ENCODE results near the gene RACGAP1.

Gene RACGAP1

GRCh38 chr12:50052964-50053363 is 27.7 kb upstream of the RACGAP1 start:
- H3K9ac ChIP-seq (ENCODE audit: low read depth, low read length), result no peak overlapping the region
- peaks cover 10% of the 10 kb centered on the region for H3K4me1 ChIP-seq (ENCODE audit: control insufficient read depth, insufficient read depth, low read length)
- no peaks in the 10 kb centered on the region for H3K9me3 ChIP-seq (ENCODE audit: control insufficient read depth, insufficient read depth, low read length)
- H3K4me3 ChIP-seq (ENCODE audit: low read depth, low read length), result no peak overlapping the region
- peaks cover 83% of the 10 kb centered on the region for H3K27me3 ChIP-seq (ENCODE audit: control insufficient read depth, insufficient read depth, low read length)
- no peaks in the 10 kb centered on the region for H3K36me3 ChIP-seq (ENCODE audit: control insufficient read depth, insufficient read depth, low read length)

- Histone ChIP-seq H3K9me3 (ENCODE audit: control insufficient read depth, insufficient read depth, low read length) (no peaks in the 10 kb centered on the region), H3K4me1 (ENCODE audit: control insufficient read depth, insufficient read depth, low read length) (peaks cover 10% of the 10 kb centered on the region), H3K36me3 (ENCODE audit: control insufficient read depth, insufficient read depth, low read length) (no peaks in the 10 kb centered on the region), H3K9ac (ENCODE audit: low read depth, low read length) (no peak overlapping the region), H3K27me3 (ENCODE audit: control insufficient read depth, insufficient read depth, low read length) (peaks cover 87% of the 10 kb centered on the region), H3K4me3 (ENCODE audit: low read depth, low read length) (no peak overlapping the region)
Measured at GRCh38 chr12:50052544-50052943, 27.2 kb upstream of the RACGAP1 start.

- no peak overlapping the region for H3K9ac ChIP-seq (ENCODE audit: low read depth, low read length)
- H3K27me3 ChIP-seq (ENCODE audit: control insufficient read depth, insufficient read depth, low read length), result peaks cover 82% of the 10 kb centered on the region
- H3K9me3 ChIP-seq (ENCODE audit: control insufficient read depth, insufficient read depth, low read length), result no peaks in the 10 kb centered on the region
- H3K36me3 ChIP-seq (ENCODE audit: control insufficient read depth, insufficient read depth, low read length), result no peaks in the 10 kb centered on the region
- H3K4me3 ChIP-seq (ENCODE audit: low read depth, low read length), result peak overlapping the region; percentile 6
- peaks cover 2% of the 10 kb centered on the region for H3K4me1 ChIP-seq (ENCODE audit: control insufficient read depth, insufficient read depth, low read length)
Measured at GRCh38 chr12:50051101-50051806, 26.0 kb upstream of the RACGAP1 start.

- Histone ChIP-seq H3K36me3 (ENCODE audit: control insufficient read depth, insufficient read depth, low read length) (no peaks in the 10 kb centered on the region), H3K27me3 (ENCODE audit: control insufficient read depth, insufficient read depth, low read length) (peaks cover 75% of the 10 kb centered on the region), H3K9me3 (ENCODE audit: control insufficient read depth, insufficient read depth, low read length) (no peaks in the 10 kb centered on the region), H3K4me1 (ENCODE audit: control insufficient read depth, insufficient read depth, low read length) (no peaks in the 10 kb centered on the region), H3K4me3 (ENCODE audit: low read depth, low read length) (peak overlapping the region; percentile 45), H3K9ac (ENCODE audit: low read depth, low read length) (no peak overlapping the region)
Measured at GRCh38 chr12:50050410-50051098, 25.3 kb upstream of the RACGAP1 start.

GRCh38 chr12:50050119-50050385 is 24.8 kb upstream of the RACGAP1 start:
- peaks cover 71% of the 10 kb centered on the region for H3K27me3 ChIP-seq (ENCODE audit: control insufficient read depth, insufficient read depth, low read length)
- no peaks in the 10 kb centered on the region for H3K36me3 ChIP-seq (ENCODE audit: control insufficient read depth, insufficient read depth, low read length)
- H3K4me3 ChIP-seq (ENCODE audit: low read depth, low read length), result peak overlapping the region; percentile 45
- H3K4me1 ChIP-seq (ENCODE audit: control insufficient read depth, insufficient read depth, low read length), result no peaks in the 10 kb centered on the region
- no peak overlapping the region for H3K9ac ChIP-seq (ENCODE audit: low read depth, low read length)
- H3K9me3 ChIP-seq (ENCODE audit: control insufficient read depth, insufficient read depth, low read length), result no peaks in the 10 kb centered on the region

GRCh38 chr12:50049254-50050118 is 24.2 kb upstream of the RACGAP1 start:
- H3K9me3 ChIP-seq (ENCODE audit: control insufficient read depth, insufficient read depth, low read length), result no peaks in the 10 kb centered on the region
- peak overlapping the region; percentile 45 for H3K4me3 ChIP-seq (ENCODE audit: low read depth, low read length)
- no peaks in the 10 kb centered on the region for H3K4me1 ChIP-seq (ENCODE audit: control insufficient read depth, insufficient read depth, low read length)
- no peak overlapping the region for H3K9ac ChIP-seq (ENCODE audit: low read depth, low read length)
- H3K36me3 ChIP-seq (ENCODE audit: control insufficient read depth, insufficient read depth, low read length), result no peaks in the 10 kb centered on the region
- H3K27me3 ChIP-seq (ENCODE audit: control insufficient read depth, insufficient read depth, low read length), result peaks cover 68% of the 10 kb centered on the region

GRCh38 chr12:50047693-50048250 is 22.5 kb upstream of the RACGAP1 start:
- H3K9me3 ChIP-seq (ENCODE audit: control insufficient read depth, insufficient read depth, low read length), result no peaks in the 10 kb centered on the region
- peaks cover 66% of the 10 kb centered on the region for H3K27me3 ChIP-seq (ENCODE audit: control insufficient read depth, insufficient read depth, low read length)
- no peak overlapping the region for H3K9ac ChIP-seq (ENCODE audit: low read depth, low read length)
- H3K4me1 ChIP-seq (ENCODE audit: control insufficient read depth, insufficient read depth, low read length), result no peaks in the 10 kb centered on the region
- no peaks in the 10 kb centered on the region for H3K36me3 ChIP-seq (ENCODE audit: control insufficient read depth, insufficient read depth, low read length)
- H3K4me3 ChIP-seq (ENCODE audit: low read depth, low read length), result no peak overlapping the region

DNA sequence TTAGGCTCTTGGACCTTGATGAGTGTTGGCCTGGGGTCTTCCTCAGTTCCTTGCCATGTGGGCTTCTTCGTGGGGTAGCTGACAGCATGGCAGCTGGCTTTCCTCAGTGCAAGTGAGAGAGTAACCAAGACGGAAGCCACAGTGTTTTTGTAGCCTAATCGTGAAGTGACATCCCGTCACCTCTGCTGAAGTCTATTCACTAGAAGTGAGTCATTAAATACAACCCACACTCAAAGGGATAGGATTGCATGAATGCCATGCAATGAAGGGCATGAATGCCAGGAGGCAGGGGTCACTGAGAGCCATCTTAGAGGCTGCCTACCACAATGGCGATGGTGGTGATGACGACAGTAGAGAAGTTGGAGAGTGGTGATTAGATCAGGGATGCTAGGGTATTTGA is 18.6 kb upstream of the RACGAP1 start:
- H3K9me3 ChIP-seq (ENCODE audit: control insufficient read depth, insufficient read depth, low read length), result no peaks in the 10 kb centered on the region
- no peak overlapping the region for H3K9ac ChIP-seq (ENCODE audit: low read depth, low read length)
- no peak overlapping the region for H3K4me3 ChIP-seq (ENCODE audit: low read depth, low read length)
- no peaks in the 10 kb centered on the region for H3K36me3 ChIP-seq (ENCODE audit: control insufficient read depth, insufficient read depth, low read length)
- no peaks in the 10 kb centered on the region for H3K4me1 ChIP-seq (ENCODE audit: control insufficient read depth, insufficient read depth, low read length)
- H3K27me3 ChIP-seq (ENCODE audit: control insufficient read depth, insufficient read depth, low read length), result peaks cover 53% of the 10 kb centered on the region

DNA sequence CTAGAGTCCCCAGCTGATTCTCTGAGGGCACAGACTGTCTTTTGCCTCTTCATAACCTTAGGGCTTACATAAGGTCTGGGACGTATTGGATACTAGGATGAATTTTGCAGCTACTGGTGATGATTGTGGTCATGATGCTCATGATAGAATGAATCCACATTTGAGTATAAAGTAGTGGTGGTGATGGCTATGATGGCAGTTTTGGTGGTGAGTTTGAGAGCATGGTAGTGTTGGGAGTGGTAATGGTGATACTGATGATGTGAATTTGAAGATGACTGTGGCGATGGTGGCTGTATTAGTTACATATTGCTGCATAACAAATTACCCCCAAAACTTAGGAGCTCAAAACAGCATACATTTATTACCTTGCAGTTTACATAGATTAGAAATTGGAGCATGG is 18.0 kb upstream of the RACGAP1 start:
- Histone ChIP-seq H3K4me3 (ENCODE audit: low read depth, low read length) (no peak overlapping the region), H3K9me3 (ENCODE audit: control insufficient read depth, insufficient read depth, low read length) (no peaks in the 10 kb centered on the region), H3K4me1 (ENCODE audit: control insufficient read depth, insufficient read depth, low read length) (no peaks in the 10 kb centered on the region), H3K9ac (ENCODE audit: low read depth, low read length) (no peak overlapping the region), H3K27me3 (ENCODE audit: control insufficient read depth, insufficient read depth, low read length) (peaks cover 50% of the 10 kb centered on the region), H3K36me3 (ENCODE audit: control insufficient read depth, insufficient read depth, low read length) (no peaks in the 10 kb centered on the region)

GRCh38 chr12:50042693-50043092 is 17.4 kb upstream of the RACGAP1 start:
- H3K9ac ChIP-seq (ENCODE audit: low read depth, low read length), result no peak overlapping the region
- peaks cover 44% of the 10 kb centered on the region for H3K27me3 ChIP-seq (ENCODE audit: control insufficient read depth, insufficient read depth, low read length)
- no peaks in the 10 kb centered on the region for H3K4me1 ChIP-seq (ENCODE audit: control insufficient read depth, insufficient read depth, low read length)
- H3K4me3 ChIP-seq (ENCODE audit: low read depth, low read length), result no peak overlapping the region
- no peaks in the 10 kb centered on the region for H3K9me3 ChIP-seq (ENCODE audit: control insufficient read depth, insufficient read depth, low read length)
- no peaks in the 10 kb centered on the region for H3K36me3 ChIP-seq (ENCODE audit: control insufficient read depth, insufficient read depth, low read length)

DNA sequence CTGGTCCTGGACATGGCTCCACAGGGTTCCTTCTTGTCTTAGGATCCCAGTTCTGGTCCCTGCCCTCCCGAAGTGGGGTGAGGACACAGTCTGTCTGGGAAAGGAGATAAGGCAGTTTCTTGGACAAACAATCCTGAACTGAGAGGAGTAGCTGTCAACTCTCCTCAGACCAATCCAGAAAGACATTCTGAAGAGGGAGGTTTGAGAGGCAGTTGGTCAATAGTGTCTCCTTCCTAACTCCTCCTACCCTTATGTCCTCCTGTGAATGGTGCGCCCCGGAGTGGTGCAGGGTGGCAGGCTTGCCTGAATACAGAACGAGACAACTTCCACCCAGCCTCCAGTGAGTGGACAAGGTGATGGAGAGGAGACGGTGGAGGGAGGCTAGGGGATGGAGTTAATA is 16.7 kb upstream of the RACGAP1 start:
- Histone ChIP-seq H3K36me3 (ENCODE audit: control insufficient read depth, insufficient read depth, low read length) (no peaks in the 10 kb centered on the region), H3K9ac (ENCODE audit: low read depth, low read length) (no peak overlapping the region), H3K9me3 (ENCODE audit: control insufficient read depth, insufficient read depth, low read length) (no peaks in the 10 kb centered on the region), H3K4me1 (ENCODE audit: control insufficient read depth, insufficient read depth, low read length) (no peaks in the 10 kb centered on the region), H3K27me3 (ENCODE audit: control insufficient read depth, insufficient read depth, low read length) (peaks cover 37% of the 10 kb centered on the region), H3K4me3 (ENCODE audit: low read depth, low read length) (no peak overlapping the region)
